SU-DHL-6 (cell line): ENCODE data around the gene C13orf46.

ENCODE experiments used
- CTCF ChIP-seq: fragments of 200-600 bp; sonication (generic); IDR thresholded peaks from one replicate; pipeline ENCODE4 v1.5.1; 2017; ENCODE audit warnings: antibody characterized with exemption, mild to moderate bottlenecking, low read length, moderate library complexity; ENCODE audit not compliant: insufficient read depth, poor library complexity, severe bottlenecking
- EZH2phosphoT487 ChIP-seq: fragments of 200-600 bp; sonication (generic), shearing (Covaris generic); conservative IDR thresholded peaks from 2 replicates; pipeline ENCODE4 v1.6.1; 2018; ENCODE audit warnings: mild to moderate bottlenecking, antibody characterized with exemption, low read length, moderate library complexity, mixed read lengths

GRCh38 chr13:113907635-113908617 lies 66.0 kb downstream of the C13orf46 start:
- TF ChIP-seq CTCF (no peak), EZH2phosphoT487 (no peak)
